Measurements from ENCODE around the gene PLCL1.

- no peak for TF ChIP-seq POLR2A (IDR thresholded peaks at IDR 0.05)
- TF ChIP-seq CTCF (IDR thresholded peaks at IDR 0.05), result no peak
Observed at GRCh38 chr2:198042189-198042588, 237.8 kb downstream of the PLCL1 start.

Data from adrenal gland (tissue), 5 donors.